Gastrocnemius medialis (tissue), 4 donors: Measurements from ENCODE around the gene RPRD1B.

ENCODE experiments used
- POLR2A ChIP-seq, 2 donors: fragments of 450-650 bp; IDR thresholded peaks; one replicate each; pipeline ENCODE4 v1.6.1; 2017; ENCODE audit warnings: antibody characterized with exemption in 2 of 2, mild to moderate bottlenecking in 2 of 2, moderate library complexity in 2 of 2
- TF ChIP-seq, protein P1 (sequence below), 5 experiments: fragments of 450-650 bp in 3 of 5; fragments of 200-600 bp in 2 of 5; sonication (generic) in 2 of 5; IDR thresholded peaks in 4 of 5; conservative IDR thresholded peaks in 1 of 5; 1 replicate in 4 of 5; 2 replicates in 1 of 5; pipeline ENCODE4 v1.5.1; 2016 to 2019; ENCODE audit warnings: antibody characterized with exemption in 5 of 5, mild to moderate bottlenecking in 3 of 5, moderate library complexity in 3 of 5

DNA sequence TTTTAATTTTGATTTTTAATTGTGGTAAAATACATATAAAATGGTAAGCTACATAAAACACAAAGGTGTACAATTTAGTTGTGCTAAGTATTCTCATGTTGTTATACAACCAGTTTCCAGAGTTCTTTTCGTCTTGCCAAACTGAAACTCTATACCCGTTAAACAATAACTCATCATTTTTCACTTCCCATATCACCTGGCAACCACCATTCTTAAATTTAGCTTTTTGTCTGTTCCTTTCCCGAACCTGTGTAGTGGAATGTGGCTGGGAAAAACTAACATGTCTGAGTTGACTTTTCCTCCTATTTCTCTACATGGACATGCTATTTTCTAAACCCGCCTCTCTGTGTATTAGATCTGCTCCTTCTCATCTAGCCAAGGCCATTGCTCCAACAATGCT, 27.6 kb downstream of the RPRD1B start:
- TF ChIP-seq, protein P1, sequence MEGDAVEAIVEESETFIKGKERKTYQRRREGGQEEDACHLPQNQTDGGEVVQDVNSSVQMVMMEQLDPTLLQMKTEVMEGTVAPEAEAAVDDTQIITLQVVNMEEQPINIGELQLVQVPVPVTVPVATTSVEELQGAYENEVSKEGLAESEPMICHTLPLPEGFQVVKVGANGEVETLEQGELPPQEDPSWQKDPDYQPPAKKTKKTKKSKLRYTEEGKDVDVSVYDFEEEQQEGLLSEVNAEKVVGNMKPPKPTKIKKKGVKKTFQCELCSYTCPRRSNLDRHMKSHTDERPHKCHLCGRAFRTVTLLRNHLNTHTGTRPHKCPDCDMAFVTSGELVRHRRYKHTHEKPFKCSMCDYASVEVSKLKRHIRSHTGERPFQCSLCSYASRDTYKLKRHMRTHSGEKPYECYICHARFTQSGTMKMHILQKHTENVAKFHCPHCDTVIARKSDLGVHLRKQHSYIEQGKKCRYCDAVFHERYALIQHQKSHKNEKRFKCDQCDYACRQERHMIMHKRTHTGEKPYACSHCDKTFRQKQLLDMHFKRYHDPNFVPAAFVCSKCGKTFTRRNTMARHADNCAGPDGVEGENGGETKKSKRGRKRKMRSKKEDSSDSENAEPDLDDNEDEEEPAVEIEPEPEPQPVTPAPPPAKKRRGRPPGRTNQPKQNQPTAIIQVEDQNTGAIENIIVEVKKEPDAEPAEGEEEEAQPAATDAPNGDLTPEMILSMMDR (IDR thresholded peaks at IDR 0.05 in 4 of 5, conservative IDR thresholded peaks at IDR 0.05 in 1 of 5): no peak
- no peak for TF ChIP-seq POLR2A (IDR thresholded peaks at IDR 0.05)
